Gastroesophageal sphincter (tissue), 4 donors: ENCODE data around the gene LRIG1. TPM values are rescaled to one million over a fixed set of nuclear protein-coding genes. Genes with fewer than 3 reads are reported as not detected.

Experiments
- ATAC-seq: fragments of 150-250 bp; one replicate; pipeline ENCODE4 v1.9.1; 2016; ENCODE audit warnings: mild to moderate bottlenecking, moderate library complexity
- H3K27ac ChIP-seq, 4 donors: fragments of 200-600 bp; sonication (generic) in 3 of 4; 1 replicate in 3 of 4; 2 replicates in 1 of 4; pipeline ENCODE4 v1.5.1; 2016 to 2019
- H3K27me3 ChIP-seq: fragments of 200-600 bp; sonication (generic); one replicate; pipeline ENCODE4 v1.5.1; 2019
- H3K36me3 ChIP-seq, 2 donors: fragments of 200-600 bp; sonication (generic); one replicate each; pipeline ENCODE4 v1.5.1; 2019; ENCODE audit warnings: control low read depth in 1 of 2
- H3K4me1 ChIP-seq, 3 donors: fragments of 200-600 bp; sonication (generic); 1 replicate in 2 of 3; 2 replicates in 1 of 3; pipeline ENCODE4 v1.5.1; 2016 to 2019; ENCODE audit warnings: control low read depth in 2 of 3
- H3K4me3 ChIP-seq, 2 donors: fragments of 200-600 bp; sonication (generic); one replicate each; pipeline ENCODE4 v1.5.1; 2019; ENCODE audit warnings: mild to moderate bottlenecking in 1 of 2, moderate library complexity in 1 of 2
- H3K9me3 ChIP-seq, 3 donors: fragments of 200-600 bp; sonication (generic); one replicate each; pipeline ENCODE4 v1.5.1; 2017 to 2019; ENCODE audit warnings: control low read depth in 2 of 3
- CTCF ChIP-seq, 4 experiments: fragments of 200-600 bp in 2 of 4; fragments of 450-650 bp in 2 of 4; sonication (generic) in 1 of 4; IDR thresholded peaks; one replicate each; pipeline ENCODE4 v1.5.1; 2017 to 2019; ENCODE audit warnings: antibody characterized with exemption in 4 of 4, mild to moderate bottlenecking in 2 of 4, moderate library complexity in 2 of 4
- EP300 ChIP-seq: sonication (generic); formaldehyde crosslinking; IDR thresholded peaks from one replicate; pipeline ENCODE4 v1.6.1; 2017; ENCODE audit warnings: antibody characterized with exemption, mild to moderate bottlenecking
- POLR2A ChIP-seq, 2 donors: fragments of 450-650 bp; IDR thresholded peaks; one replicate each; pipeline ENCODE4 v1.6.1; 2017; ENCODE audit warnings: antibody characterized with exemption in 2 of 2, mild to moderate bottlenecking in 2 of 2, moderate library complexity in 1 of 2
- POLR2AphosphoS5 ChIP-seq: sonication (generic); formaldehyde crosslinking; IDR thresholded peaks from one replicate; pipeline ENCODE4 v1.6.1; 2017; ENCODE audit warnings: antibody characterized with exemption
- WGBS, 2 donors: methylation state at CpG; one replicate each; pipeline ENCODE4 v1.1.5; 2018; ENCODE audit warnings: low coverage in 1 of 2; 5-methylcytosine and 5-hydroxymethylcytosine counted together
- total RNA-seq, 4 donors: library from RNA; depleted of rRNA; stranded (reverse); fragments of >200 nt; gene quantifications; one replicate each; pipeline ENCODE4 v1.1.0, GENCODE V29; 2016

LRIG1 gene
- total RNA-seq, 4 donors from 2014 or later = 104 to 217 (median 157) TPM

DNA sequence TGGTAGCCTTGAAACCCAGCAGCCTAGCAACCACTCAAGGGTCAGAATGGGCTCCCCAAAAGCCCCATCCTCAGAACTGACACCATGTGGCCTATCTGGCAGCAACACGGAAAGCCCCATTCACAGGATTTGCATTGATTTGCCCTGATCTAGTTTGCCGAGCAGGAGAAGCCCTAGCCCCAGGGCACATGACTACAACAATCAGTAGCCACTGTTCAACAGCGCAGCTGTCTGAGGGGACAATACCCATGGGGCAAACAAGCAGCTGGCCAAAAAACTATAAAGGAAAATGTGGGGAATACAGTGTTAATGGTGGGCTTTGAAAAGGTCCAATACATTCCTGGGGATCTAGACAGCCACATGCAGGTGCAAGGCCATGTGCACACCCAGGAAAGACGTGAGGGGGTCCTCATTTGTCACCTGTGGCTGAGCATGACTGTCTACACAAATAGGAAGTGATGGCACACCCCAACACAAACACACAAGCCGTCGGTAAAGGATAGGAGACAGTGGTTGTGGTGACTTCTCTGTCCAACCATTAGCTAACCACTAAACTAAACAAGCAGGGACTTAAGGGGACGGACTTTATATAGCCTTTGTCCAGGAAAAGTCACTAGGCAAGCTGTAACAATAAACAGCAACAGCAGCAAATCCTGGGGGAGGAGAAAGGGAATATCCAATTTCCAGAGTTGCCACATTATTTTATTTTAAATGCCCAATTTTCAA is 113.7 kb downstream of the LRIG1 start:
- ATAC-seq = no peak
- Histone ChIP-seq H3K4me1 (peaks cover 0 to 7% (median 0%) of the 10 kb centered on the region in 3 donors), H3K9me3 (no peaks in the 10 kb centered on the region), H3K27me3 (no peaks in the 10 kb centered on the region), H3K36me3 (peaks cover 4 to 76% of the 10 kb centered on the region in 2 donors), H3K4me3 (no peak overlapping the region), H3K27ac (no peak overlapping the region)
- WGBS, 2 donors = 89 to 91% methylated on average over 4 to 6 of the region's 7 CpGs
- TF ChIP-seq EP300 (no peak), POLR2AphosphoS5 (no peak), POLR2A (IDR thresholded peaks at IDR 0.05) (no peak), CTCF (IDR thresholded peaks at IDR 0.05) (no peak)

GRCh38 chr3:66386011-66386924 is 114.6 kb downstream of the LRIG1 start:
- TF ChIP-seq POLR2AphosphoS5 = no peak
- TF ChIP-seq EP300 = no peak
- no peak for TF ChIP-seq CTCF (IDR thresholded peaks at IDR 0.05)
- TF ChIP-seq POLR2A (IDR thresholded peaks at IDR 0.05) = no peak
- Histone ChIP-seq H3K9me3 (no peaks in the 10 kb centered on the region), H3K36me3 (peaks cover 4 to 76% of the 10 kb centered on the region in 2 donors), H3K4me1 (peaks cover 0 to 12% (median 0%) of the 10 kb centered on the region in 3 donors), H3K27me3 (no peaks in the 10 kb centered on the region), H3K4me3 (no peak overlapping the region), H3K27ac (no peak overlapping the region)
- 100% methylated on average over 1 of the region's 12 CpGs; no CpG with 5 or more reads in 1 of the 2 donors for WGBS, 2 donors
- no peak for ATAC-seq

- Histone ChIP-seq H3K9me3 (no peaks in the 10 kb centered on the region), H3K4me1 (peaks cover 0 to 13% (median 0%) of the 10 kb centered on the region in 3 donors), H3K36me3 (peaks cover 4 to 77% of the 10 kb centered on the region in 2 donors), H3K27ac (no peak overlapping the region), H3K4me3 (no peak overlapping the region), H3K27me3 (no peaks in the 10 kb centered on the region)
- TF ChIP-seq CTCF (IDR thresholded peaks at IDR 0.05) (no peak), EP300 (no peak), POLR2A (IDR thresholded peaks at IDR 0.05) (no peak), POLR2AphosphoS5 (no peak)
- ATAC-seq = no peak
Observed at GRCh38 chr3:66385066-66385465, 115.8 kb downstream of the LRIG1 start.

- H3K36me3 ChIP-seq = peaks cover 4 to 83% of the 10 kb centered on the region in 2 donors
Observed at GRCh38 chr3:66383998-66384745, 116.7 kb downstream of the LRIG1 start.

More at GRCh38 chr3:66383998-66384745, 116.7 kb downstream of the LRIG1 start:
- Histone ChIP-seq H3K27me3 (no peaks in the 10 kb centered on the region), H3K4me1 (peaks cover 0 to 13% (median 0%) of the 10 kb centered on the region in 3 donors), H3K4me3 (no peak overlapping the region), H3K9me3 (no peaks in the 10 kb centered on the region), H3K27ac (no peak overlapping the region)
- TF ChIP-seq POLR2A (IDR thresholded peaks at IDR 0.05) (no peak), CTCF (IDR thresholded peaks at IDR 0.05) (no peak), EP300 (no peak), POLR2AphosphoS5 (no peak)
- no peak for ATAC-seq
- 92 to 100% methylated on average over 6 to 18 of the region's 20 CpGs for WGBS, 2 donors
